ENCODE data around the gene TTC17.
"Not testable (repeated sequence)": the region's sequence is repeated elsewhere in the genome, so short reads cannot be mapped to it uniquely, and the experiment has no call there.

Gene TTC17

DNA sequence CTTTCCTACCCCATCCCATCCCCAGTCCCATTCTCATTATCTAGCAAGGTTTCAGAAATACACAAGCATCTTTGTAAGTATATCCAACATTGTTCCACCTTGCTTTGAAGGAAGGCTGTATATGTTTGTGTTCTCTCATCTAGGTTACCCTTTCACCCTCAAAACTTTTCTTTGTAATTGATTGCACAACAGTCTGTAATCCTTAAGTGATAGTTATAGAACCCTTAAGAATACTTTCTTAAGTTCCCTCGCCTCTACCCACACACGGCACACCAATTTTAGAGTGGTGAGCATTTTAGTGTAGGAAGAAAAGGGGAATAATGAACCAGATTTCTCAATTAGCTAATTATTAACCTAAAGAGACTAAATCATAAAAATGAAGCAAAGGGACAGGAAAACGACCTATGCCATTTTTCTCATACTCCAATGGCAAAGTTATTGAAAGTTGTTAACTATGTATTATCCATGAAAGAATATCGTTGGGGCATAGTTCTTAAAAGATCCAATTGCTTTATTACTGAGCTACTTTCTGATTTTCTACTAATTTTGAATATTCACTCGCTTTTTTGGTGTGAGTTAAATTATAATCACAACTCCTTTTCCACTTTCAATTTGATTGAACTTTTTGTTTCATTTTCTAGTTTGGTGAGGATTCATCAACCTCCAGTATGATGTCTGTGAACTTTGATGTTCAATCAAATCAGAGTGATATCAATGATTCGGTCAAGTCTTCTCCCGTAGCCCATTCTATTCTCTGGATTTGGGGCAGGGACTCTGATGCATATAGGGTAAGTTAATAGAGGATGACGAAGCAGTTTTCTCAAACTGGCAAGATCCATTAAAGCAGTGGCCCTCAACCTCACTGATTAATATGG, 44.9 kb downstream of the TTC17 start:
- DNase-seq, result peak in 1 of 2 experiments; percentile 16
- TF ChIP-seq GATA1 (IDR thresholded peaks at IDR 0.05; ENCODE audit: low read depth, low read length) (no peak), POLR2A (IDR thresholded peaks at IDR 0.05; ENCODE audit: low read length) (no peak)

DNA sequence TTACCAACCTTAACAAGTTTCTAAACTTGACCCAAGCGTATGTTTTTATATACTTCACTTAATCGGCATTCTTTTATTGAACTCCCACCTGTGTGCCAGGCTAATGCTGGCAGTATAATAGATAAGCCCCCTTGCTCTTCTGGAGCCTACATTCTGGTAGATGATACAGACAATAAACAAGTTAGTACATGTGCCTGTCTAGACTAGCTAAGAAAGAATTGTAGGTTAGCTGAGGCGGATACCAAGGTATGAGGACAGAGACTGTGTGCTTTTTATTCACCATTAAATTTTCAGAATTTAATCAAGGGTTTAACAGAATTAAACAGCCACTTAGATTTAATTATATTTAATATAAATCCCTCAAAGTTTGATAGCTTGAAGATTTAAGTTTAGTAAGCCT, 45.7 kb downstream of the TTC17 start:
- DNase-seq, result no peak
- no peak for TF ChIP-seq GATA1 (IDR thresholded peaks at IDR 0.05; ENCODE audit: low read depth, low read length)
- TF ChIP-seq POLR2A (IDR thresholded peaks at IDR 0.05; ENCODE audit: low read length), result no peak

GRCh38 chr11:43404836-43405479, 46.2 kb downstream of the TTC17 start:
- TF ChIP-seq POLR2A (IDR thresholded peaks at IDR 0.05; ENCODE audit: low read length), result no peak
- TF ChIP-seq GATA1 (IDR thresholded peaks at IDR 0.05; ENCODE audit: low read depth, low read length), result no peak
- DNase-seq, result no peak

GRCh38 chr11:43408277-43408676, 49.6 kb downstream of the TTC17 start:
- DNase-seq, result no peak
- TF ChIP-seq POLR2A (IDR thresholded peaks at IDR 0.05; ENCODE audit: low read length) (no peak), GATA1 (IDR thresholded peaks at IDR 0.05; ENCODE audit: low read depth, low read length) (no peak)

- TF ChIP-seq GATA1 (IDR thresholded peaks at IDR 0.05; ENCODE audit: low read depth, low read length) (no peak), POLR2A (IDR thresholded peaks at IDR 0.05; ENCODE audit: low read length) (no peak)
- no peak for DNase-seq
These were observed 51.7 kb downstream of the TTC17 start for GRCh38 chr11:43410394-43410793.

DNA sequence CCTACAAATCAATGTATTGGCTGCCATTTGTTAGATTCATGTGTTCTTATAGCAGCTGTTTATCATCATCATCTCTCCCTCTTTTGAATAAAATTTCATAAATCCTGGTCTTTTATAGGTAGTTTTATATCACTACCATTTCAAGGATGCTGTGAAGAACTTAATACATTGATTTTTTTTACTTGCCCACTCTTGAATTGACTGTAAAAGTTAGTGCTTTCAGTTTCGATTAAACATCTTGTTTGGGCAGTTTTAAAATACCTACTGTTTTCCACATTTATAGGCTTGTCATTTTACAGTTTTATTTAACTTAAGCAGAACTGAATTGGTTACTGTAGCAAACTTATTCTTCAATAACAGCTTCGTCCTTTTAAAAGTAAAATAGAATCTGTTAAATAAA, 59.5 kb downstream of the TTC17 start:
- no peak for DNase-seq
- TF ChIP-seq POLR2A (IDR thresholded peaks at IDR 0.05; ENCODE audit: low read length), result no peak
- TF ChIP-seq GATA1 (IDR thresholded peaks at IDR 0.05; ENCODE audit: low read depth, low read length), result no peak

- peak; percentile 61 to 83 for DNase-seq
- TF ChIP-seq GATA1 (IDR thresholded peaks at IDR 0.05; ENCODE audit: low read depth, low read length), result no peak
- TF ChIP-seq POLR2A (IDR thresholded peaks at IDR 0.05; ENCODE audit: low read length), result no peak
These were observed 60.7 kb downstream of the TTC17 start for GRCh38 chr11:43419460-43419859.

GRCh38 chr11:43427971-43428370, 69.3 kb downstream of the TTC17 start:
- no peak for TF ChIP-seq POLR2A (IDR thresholded peaks at IDR 0.05; ENCODE audit: low read length)
- no peak for DNase-seq

DNA sequence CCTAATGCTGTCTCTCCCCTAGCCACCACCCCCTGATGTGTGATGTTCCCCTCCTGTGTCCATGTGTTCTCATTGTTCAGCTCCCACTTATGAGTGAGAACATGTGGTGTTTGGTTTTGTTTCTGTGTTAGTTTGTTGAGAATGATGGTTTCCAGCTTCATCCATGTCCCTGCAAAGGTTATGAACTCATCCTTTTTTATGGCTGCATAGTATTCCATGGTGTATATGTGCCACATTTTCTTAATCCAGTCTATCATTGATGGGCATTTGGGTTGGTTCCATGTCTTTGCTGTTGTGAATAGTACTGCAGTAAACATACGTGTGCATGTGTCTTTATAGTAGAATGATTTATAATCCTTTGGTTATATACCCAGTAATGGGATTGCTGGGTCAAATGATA, 72.2 kb downstream of the TTC17 start:
- not testable (repeated sequence) for DNase-seq

- TF ChIP-seq POLR2A (IDR thresholded peaks at IDR 0.05; ENCODE audit: low read length) (no peak), GATA1 (IDR thresholded peaks at IDR 0.05; ENCODE audit: low read depth, low read length) (no peak)
- DNase-seq, result no peak
These were observed 76.2 kb downstream of the TTC17 start for GRCh38 chr11:43434893-43435292.

GRCh38 chr11:43440486-43440885, 81.8 kb downstream of the TTC17 start:
- no peak for DNase-seq
- TF ChIP-seq POLR2A (IDR thresholded peaks at IDR 0.05; ENCODE audit: low read length) (no peak), GATA1 (IDR thresholded peaks at IDR 0.05; ENCODE audit: low read depth, low read length) (no peak)

GRCh38 chr11:43443811-43444210, 85.1 kb downstream of the TTC17 start:
- DNase-seq, result no peak
- TF ChIP-seq POLR2A (IDR thresholded peaks at IDR 0.05; ENCODE audit: low read length), result no peak
- TF ChIP-seq GATA1 (IDR thresholded peaks at IDR 0.05; ENCODE audit: low read depth, low read length), result no peak

GRCh38 chr11:43447151-43447550, 88.4 kb downstream of the TTC17 start:
- DNase-seq, result peak; percentile 9 to 31
- TF ChIP-seq GATA1 (IDR thresholded peaks at IDR 0.05; ENCODE audit: low read depth, low read length) (no peak), POLR2A (IDR thresholded peaks at IDR 0.05; ENCODE audit: low read length) (no peak)

GRCh38 chr11:43458486-43458885, 99.8 kb downstream of the TTC17 start:
- no peak for DNase-seq
- TF ChIP-seq GATA1 (IDR thresholded peaks at IDR 0.05; ENCODE audit: low read depth, low read length) (no peak), POLR2A (IDR thresholded peaks at IDR 0.05; ENCODE audit: low read length) (no peak)

DNA sequence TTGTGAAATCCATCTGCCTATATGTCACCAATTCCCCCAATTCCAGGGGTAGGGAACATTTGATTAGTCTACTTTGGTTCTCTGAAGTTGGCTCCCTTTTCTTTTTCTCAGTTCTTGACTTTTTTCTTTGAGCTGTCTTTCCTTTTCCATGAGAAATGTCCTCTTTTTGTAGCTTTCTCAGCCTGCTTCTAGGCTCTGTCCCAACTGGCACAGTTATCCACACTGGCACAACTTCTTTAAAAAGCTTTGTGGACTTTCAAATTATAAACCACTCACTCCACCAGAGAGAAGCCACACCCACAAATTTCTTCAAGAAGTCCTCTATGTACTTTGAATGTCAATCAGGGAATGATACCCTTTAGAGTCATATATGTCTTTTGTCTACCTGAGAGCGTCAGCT, 100.5 kb downstream of the TTC17 start:
- no peak for DNase-seq
- TF ChIP-seq POLR2A (IDR thresholded peaks at IDR 0.05; ENCODE audit: low read length) (no peak), GATA1 (IDR thresholded peaks at IDR 0.05; ENCODE audit: low read depth, low read length) (no peak)

Data from erythroblast (primary cell).